Type B pancreatic cell (in vitro differentiated cells): Measurements from ENCODE around the gene TMEM266. TPM values are rescaled to one million over a fixed set of nuclear protein-coding genes. Genes with fewer than 3 reads are reported as not detected.

Experiments
- DNase-seq: peaks from one replicate; pipeline ENCODE4 v3.0.0; 2021; ENCODE audit warnings: mixed read lengths; ENCODE audit not compliant: unreplicated experiment; ENCODE audit errors: extremely low spot score
- H3K27ac Mint-ChIP-seq: 2 replicates; pipeline ENCODE4 v1.8.0; 2021; ENCODE audit warnings: mild to moderate bottlenecking, mixed read lengths
- H3K27me3 Mint-ChIP-seq: 2 replicates; pipeline ENCODE4 v1.8.0; 2021; ENCODE audit warnings: mixed read lengths
- H3K36me3 Mint-ChIP-seq: 2 replicates; pipeline ENCODE4 v1.8.0; 2021; ENCODE audit warnings: mixed read lengths
- H3K4me1 Mint-ChIP-seq: one replicate; pipeline ENCODE4 v1.8.0; 2021; ENCODE audit warnings: mixed read lengths; ENCODE audit not compliant: unreplicated experiment
- H3K4me3 Mint-ChIP-seq: 2 replicates; pipeline ENCODE4 v1.8.0; 2021; ENCODE audit warnings: mild to moderate bottlenecking, mixed read lengths
- H3K9me3 Mint-ChIP-seq: 2 replicates; pipeline ENCODE4 v1.8.0; 2021; ENCODE audit warnings: mixed read lengths
- CTCF ChIP-seq: fragments of 200-600 bp; sonication (generic); conservative IDR thresholded peaks from 2 replicates; pipeline ENCODE4 v1.5.0; 2021; ENCODE audit warnings: antibody characterized with exemption, mild to moderate bottlenecking
- total RNA-seq: library from RNA; stranded (reverse); gene quantifications from 2 replicates; pipeline ENCODE4 v1.2.1, GENCODE V29; 2021; ENCODE audit warnings: low replicate concordance

The TMEM266 gene
- total RNA-seq, 1 donor from 2014 or later = 2.3 TPM

GRCh38 chr15:76162036-76162398, 102.2 kb downstream of the TMEM266 start:
- Mint-ChIP-seq H3K4me1 (peaks cover 28% of the 10 kb centered on the region), H3K27me3 (no peaks in the 10 kb centered on the region), H3K36me3 (no peaks in the 10 kb centered on the region), H3K9me3 (no peaks in the 10 kb centered on the region), H3K27ac (no peak overlapping the region), H3K4me3 (no peak overlapping the region)
- no peak for DNase-seq
- TF ChIP-seq CTCF = no peak

- H3K27ac Mint-ChIP-seq = no peak overlapping the region
- DNase-seq = no peak
- no peaks in the 10 kb centered on the region for H3K9me3 Mint-ChIP-seq
- H3K4me1 Mint-ChIP-seq = peaks cover 28% of the 10 kb centered on the region
- TF ChIP-seq CTCF = no peak
- H3K27me3 Mint-ChIP-seq = no peaks in the 10 kb centered on the region
- no peak overlapping the region for H3K4me3 Mint-ChIP-seq
- H3K36me3 Mint-ChIP-seq = no peaks in the 10 kb centered on the region
Measured at GRCh38 chr15:76162784-76163456, 103.1 kb downstream of the TMEM266 start.

- no peak for DNase-seq
- peaks cover 26% of the 10 kb centered on the region for H3K4me1 Mint-ChIP-seq
Measured at GRCh38 chr15:76163457-76164295, 103.9 kb downstream of the TMEM266 start.

GRCh38 chr15:76164602-76165001, 104.8 kb downstream of the TMEM266 start:
- Mint-ChIP-seq H3K27me3 (no peaks in the 10 kb centered on the region), H3K9me3 (no peaks in the 10 kb centered on the region), H3K4me3 (no peak overlapping the region), H3K36me3 (no peaks in the 10 kb centered on the region), H3K4me1 (peaks cover 31% of the 10 kb centered on the region), H3K27ac (no peak overlapping the region)
- no peak for DNase-seq
- no peak for TF ChIP-seq CTCF

More at GRCh38 chr15:76163457-76164295, 103.9 kb downstream of the TMEM266 start:
- no peaks in the 10 kb centered on the region for H3K9me3 Mint-ChIP-seq
- no peaks in the 10 kb centered on the region for H3K36me3 Mint-ChIP-seq
- TF ChIP-seq CTCF = no peak
- no peaks in the 10 kb centered on the region for H3K27me3 Mint-ChIP-seq
- peak overlapping the region; percentile 41 for H3K27ac Mint-ChIP-seq
- no peak overlapping the region for H3K4me3 Mint-ChIP-seq

- Mint-ChIP-seq H3K9me3 (no peaks in the 10 kb centered on the region), H3K36me3 (no peaks in the 10 kb centered on the region), H3K4me3 (no peak overlapping the region), H3K27ac (no peak overlapping the region), H3K4me1 (peaks cover 23% of the 10 kb centered on the region), H3K27me3 (no peaks in the 10 kb centered on the region)
- DNase-seq = no peak
- no peak for TF ChIP-seq CTCF
Measured at GRCh38 chr15:76165951-76166350, 106.2 kb downstream of the TMEM266 start.
